Measurements from ENCODE around the gene UBL4A. TPM values are rescaled to one million over a fixed set of nuclear protein-coding genes. Genes with fewer than 3 reads are reported as not detected.

Gene UBL4A
- total RNA-seq, 1 experiment from 2014 or later, result 26.7 TPM

- no peak for TF ChIP-seq CTCF (IDR thresholded peaks at IDR 0.05; ENCODE audit: unreplicated experiment)
- CTCF ChIA-PET, result interaction anchor here (0.8 to 1.1 kb wide), 2 partner anchors 13 to 116 kb away, joined by 3 to 4 read pairs; partner anchors contain the start of gene UBL4A
- POLR2A ChIA-PET, result no interaction called here
- Mint-ChIP-seq H3K36me3 (ENCODE audit: insufficient read depth, unreplicated experiment) (peaks cover 29% of the 10 kb centered on the region), H3K9me3 (ENCODE audit: unreplicated experiment) (no peaks in the 10 kb centered on the region), H3K4me3 (ENCODE audit: unreplicated experiment) (no peak overlapping the region), H3K4me1 (ENCODE audit: insufficient read depth, unreplicated experiment) (no peaks in the 10 kb centered on the region), H3K27me3 (ENCODE audit: insufficient read depth, unreplicated experiment) (peaks cover 13% of the 10 kb centered on the region), H3K27ac (ENCODE audit: low read depth, unreplicated experiment) (no peak overlapping the region)
- intact Hi-C loops (cut with micrococcal nuclease), result no loop called here
- no TSS peak for BruUV-seq (replicated peaks)
- DNase-seq (ENCODE audit: unreplicated experiment), result no peak
Measured at GRCh38 chrX:154472685-154473632, 13.5 kb downstream of the UBL4A start.

GRCh38 chrX:154471839-154472684, 14.4 kb downstream of the UBL4A start:
- Mint-ChIP-seq H3K4me1 (ENCODE audit: insufficient read depth, unreplicated experiment) (no peaks in the 10 kb centered on the region), H3K27me3 (ENCODE audit: insufficient read depth, unreplicated experiment) (peaks cover 13% of the 10 kb centered on the region), H3K36me3 (ENCODE audit: insufficient read depth, unreplicated experiment) (peaks cover 35% of the 10 kb centered on the region), H3K4me3 (ENCODE audit: unreplicated experiment) (no peak overlapping the region), H3K27ac (ENCODE audit: low read depth, unreplicated experiment) (no peak overlapping the region), H3K9me3 (ENCODE audit: unreplicated experiment) (no peaks in the 10 kb centered on the region)
- ChIA-PET POLR2A (no interaction called here), CTCF (interaction anchor here (0.8 kb wide), 1 partner anchor 115 kb away, joined by 3 read pairs; no protein-coding TSS in a partner anchor)
- no peak for DNase-seq (ENCODE audit: unreplicated experiment)
- TF ChIP-seq CTCF (IDR thresholded peaks at IDR 0.05; ENCODE audit: unreplicated experiment), result no peak
- no TSS peak for BruUV-seq (replicated peaks)
- intact Hi-C loops (cut with micrococcal nuclease), result no loop called here

GRCh38 chrX:154470914-154471568, 15.4 kb downstream of the UBL4A start:
- no peaks in the 10 kb centered on the region for H3K9me3 Mint-ChIP-seq (ENCODE audit: unreplicated experiment)
- no peak overlapping the region for H3K27ac Mint-ChIP-seq (ENCODE audit: low read depth, unreplicated experiment)
- CTCF ChIA-PET, result no interaction called here
- H3K27me3 Mint-ChIP-seq (ENCODE audit: insufficient read depth, unreplicated experiment), result peaks cover 13% of the 10 kb centered on the region
- POLR2A ChIA-PET, result no interaction called here
- no peak overlapping the region for H3K4me3 Mint-ChIP-seq (ENCODE audit: unreplicated experiment)
- no peak for DNase-seq (ENCODE audit: unreplicated experiment)
- H3K4me1 Mint-ChIP-seq (ENCODE audit: insufficient read depth, unreplicated experiment), result no peaks in the 10 kb centered on the region
- TF ChIP-seq CTCF (IDR thresholded peaks at IDR 0.05; ENCODE audit: unreplicated experiment), result no peak
- H3K36me3 Mint-ChIP-seq (ENCODE audit: insufficient read depth, unreplicated experiment), result peaks cover 35% of the 10 kb centered on the region
- no TSS peak for BruUV-seq (replicated peaks)
- intact Hi-C loops (cut with micrococcal nuclease), result no loop called here

GRCh38 chrX:154470434-154470833, 16.0 kb downstream of the UBL4A start:
- CTCF ChIA-PET, result no interaction called here
- no peak overlapping the region for H3K4me3 Mint-ChIP-seq (ENCODE audit: unreplicated experiment)
- peaks cover 38% of the 10 kb centered on the region for H3K36me3 Mint-ChIP-seq (ENCODE audit: insufficient read depth, unreplicated experiment)
- BruUV-seq (replicated peaks), result no TSS peak
- TF ChIP-seq CTCF (IDR thresholded peaks at IDR 0.05; ENCODE audit: unreplicated experiment), result no peak
- H3K27me3 Mint-ChIP-seq (ENCODE audit: insufficient read depth, unreplicated experiment), result peaks cover 13% of the 10 kb centered on the region
- intact Hi-C loops (cut with micrococcal nuclease), result no loop called here
- POLR2A ChIA-PET, result no interaction called here
- H3K9me3 Mint-ChIP-seq (ENCODE audit: unreplicated experiment), result no peaks in the 10 kb centered on the region
- no peak for DNase-seq (ENCODE audit: unreplicated experiment)
- no peaks in the 10 kb centered on the region for H3K4me1 Mint-ChIP-seq (ENCODE audit: insufficient read depth, unreplicated experiment)
- no peak overlapping the region for H3K27ac Mint-ChIP-seq (ENCODE audit: low read depth, unreplicated experiment)
